ENCODE results near the gene SORCS2. TPM values are rescaled to one million over a fixed set of nuclear protein-coding genes. Genes with fewer than 3 reads are reported as not detected.

The SORCS2 gene
- total and polyA plus RNA-seq, 2 of the 8 experiments (the other 6 are each of a cell fraction or from before 2014, with no cell fraction given), result 0.36 to 1.8 TPM

GRCh38 chr4:7518871-7519637 lies 326.7 kb downstream of the SORCS2 start (continued):
- TF ChIP-seq CHD7 (IDR thresholded peaks at IDR 0.05; ENCODE audit: insufficient replicate concordance, low read length) (no peak), CBX5 (IDR thresholded peaks at IDR 0.05; ENCODE audit: low read depth, low read length) (no peak), FOSL1 (IDR thresholded peaks at IDR 0.05; ENCODE audit: insufficient read depth, low read depth, low read length) (no peak), HDAC2 (IDR thresholded peaks at IDR 0.05; ENCODE audit: borderline replicate concordance in 1 of 2, low read depth in 2 of 2, low read length in 2 of 2) (no peak), SP1 (IDR thresholded peaks at IDR 0.05; ENCODE audit: low read depth, low read length) (no peak), BCL11A (IDR thresholded peaks at IDR 0.05; ENCODE audit: low read depth in 2 of 2, low read length in 2 of 2) (no peak), USF2 (IDR thresholded peaks at IDR 0.05; ENCODE audit: low read length) (no peak), SAP30 (IDR thresholded peaks at IDR 0.05; ENCODE audit: insufficient read depth, insufficient replicate concordance, low read length) (no peak)
